Small intestine (tissue), 7 donors: ENCODE data around the gene KIRREL3. TPM values are rescaled to one million over a fixed set of nuclear protein-coding genes. Genes with fewer than 3 reads are reported as not detected.

Experiments
- DNase-seq, 2 donors: peaks; one replicate each; pipeline versions ENCODE4 v3.0.0 to v3.0.0-alpha.2; 2013
- FAIRE-seq: peaks from 2 replicates; lab custom pipeline; 2012; peaks lifted over from hg19 to GRCh38; lab: Jason Lieb, UNC
- H3K27ac ChIP-seq, 3 donors: one replicate each; pipeline ENCODE4 v1.5.1; 2013; ENCODE audit warnings: low read length in 2 of 3, mild to moderate bottlenecking in 2 of 3, control low read depth in 1 of 3, inconsistent platforms in 1 of 3, low read depth in 1 of 3, moderate library complexity in 1 of 3
- H3K27me3 ChIP-seq, 3 donors: one replicate each; pipeline ENCODE4 v1.6.1; 2013; ENCODE audit warnings: low read length in 3 of 3, inconsistent platforms in 1 of 3; ENCODE audit not compliant: control insufficient read depth in 3 of 3, insufficient read depth in 3 of 3
- H3K36me3 ChIP-seq, 3 donors: one replicate each; pipeline ENCODE4 v1.6.1; 2013; ENCODE audit warnings: low read length in 3 of 3, inconsistent platforms in 1 of 3, low read depth in 1 of 3, mild to moderate bottlenecking in 1 of 3, moderate library complexity in 1 of 3; ENCODE audit not compliant: control insufficient read depth in 3 of 3, insufficient read depth in 2 of 3
- H3K4me1 ChIP-seq, 3 donors: one replicate each; pipeline ENCODE4 v1.6.1; 2013; ENCODE audit warnings: low read length in 2 of 3, inconsistent platforms in 1 of 3, low read depth in 1 of 3, mild to moderate bottlenecking in 1 of 3, moderate library complexity in 1 of 3; ENCODE audit not compliant: control insufficient read depth in 3 of 3, insufficient read depth in 2 of 3
- H3K4me3 ChIP-seq, 3 donors: one replicate each; pipeline ENCODE4 v1.5.1; 2013; ENCODE audit warnings: low read length in 3 of 3, control low read depth in 1 of 3, inconsistent platforms in 1 of 3, low read depth in 1 of 3, mild to moderate bottlenecking in 1 of 3, moderate library complexity in 1 of 3
- H3K9me3 ChIP-seq, 2 donors: one replicate each; pipeline ENCODE4 v1.6.1; 2013; ENCODE audit warnings: low read depth in 1 of 2, low read length in 1 of 2; ENCODE audit not compliant: control insufficient read depth in 2 of 2, insufficient read depth in 1 of 2
- WGBS, 3 donors: extraction: QIAGEN DNeasy Blood & Tissue Kit; methylation state at CpG; one replicate each; pipeline ENCODE4 v1.1.7; 2013; 5-methylcytosine and 5-hydroxymethylcytosine counted together
- polyA plus RNA-seq, 4 donors: library from polyadenylated mRNA; stranded (reverse) in 3 of 4; unstranded in 1 of 4; fragments of 200-250 nt in 3 of 4; fragments of 120-200 nt in 1 of 4; gene quantifications; one replicate each; pipeline versions ENCODE4 v1.2.1 to v1.2.3, GENCODE V29; 2013
- donor health status: healthy with polysubstance abuse.
- donor health status: control.
- donor health status: control.
- donor health status: Bipolar disorder and iron deficiency.
- donor health status: healthy.

The KIRREL3 gene
- polyA plus RNA-seq, 4 donors: 0.18 to 0.61 TPM; not detected in 2

GRCh38 chr11:126776119-126776518 lies 224.5 kb downstream of the KIRREL3 start:
- FAIRE-seq: no peak

GRCh38 chr11:126772267-126772666 lies 228.3 kb downstream of the KIRREL3 start:
- no peaks in the 10 kb centered on the region for H3K9me3 ChIP-seq
- H3K4me3 ChIP-seq: no peak overlapping the region
- no peak for FAIRE-seq
- WGBS, 3 donors: 72 to 77% (median 75%) methylated on average over 8 of the region's 8 CpGs
- H3K36me3 ChIP-seq: no peaks in the 10 kb centered on the region
- DNase-seq: no peak
- no peak overlapping the region for H3K27ac ChIP-seq
- no peaks in the 10 kb centered on the region for H3K4me1 ChIP-seq
- peaks cover 0 to 3% (median 2%) of the 10 kb centered on the region in 3 donors for H3K27me3 ChIP-seq

More at GRCh38 chr11:126776119-126776518, 224.5 kb downstream of the KIRREL3 start:
- H3K27me3 ChIP-seq: peaks cover 0 to 6% (median 3%) of the 10 kb centered on the region in 3 donors
- DNase-seq: no peak
- H3K4me1 ChIP-seq: no peaks in the 10 kb centered on the region
- WGBS, 3 donors: 48 to 85% (median 55%) methylated on average over 3 of the region's 3 CpGs
- H3K27ac ChIP-seq: no peak overlapping the region
- H3K36me3 ChIP-seq: no peaks in the 10 kb centered on the region
- no peaks in the 10 kb centered on the region for H3K9me3 ChIP-seq
- no peak overlapping the region for H3K4me3 ChIP-seq

GRCh38 chr11:126768702-126769101 lies 231.9 kb downstream of the KIRREL3 start:
- Histone ChIP-seq H3K9me3 (no peaks in the 10 kb centered on the region), H3K4me1 (no peaks in the 10 kb centered on the region), H3K4me3 (no peak overlapping the region), H3K36me3 (no peaks in the 10 kb centered on the region), H3K27ac (no peak overlapping the region), H3K27me3 (no peaks in the 10 kb centered on the region)
- no peak for FAIRE-seq
- 86 to 88% (median 86%) methylated on average over 10 of the region's 10 CpGs for WGBS, 3 donors
- DNase-seq: no peak

- peak; percentile 14 to 32 for DNase-seq
- Histone ChIP-seq H3K9me3 (no peaks in the 10 kb centered on the region), H3K36me3 (no peaks in the 10 kb centered on the region), H3K27ac (no peak overlapping the region), H3K27me3 (no peaks in the 10 kb centered on the region), H3K4me3 (no peak overlapping the region), H3K4me1 (no peaks in the 10 kb centered on the region)
- WGBS, 3 donors: 15 to 55% (median 32%) methylated on average over 6 of the region's 6 CpGs
- FAIRE-seq: no peak
Observed at GRCh38 chr11:126766440-126766839, 234.1 kb downstream of the KIRREL3 start.

GRCh38 chr11:126765196-126765595 lies 235.4 kb downstream of the KIRREL3 start:
- DNase-seq (no peak), FAIRE-seq (no peak)
- Histone ChIP-seq H3K9me3 (no peaks in the 10 kb centered on the region), H3K27ac (no peak overlapping the region), H3K36me3 (no peaks in the 10 kb centered on the region), H3K4me3 (no peak overlapping the region), H3K4me1 (no peaks in the 10 kb centered on the region), H3K27me3 (no peaks in the 10 kb centered on the region)
- WGBS, 3 donors: 44 to 77% (median 57%) methylated on average over 4 of the region's 4 CpGs

- FAIRE-seq (no peak), DNase-seq (no peak)
- Histone ChIP-seq H3K4me3 (no peak overlapping the region), H3K36me3 (no peaks in the 10 kb centered on the region), H3K4me1 (no peaks in the 10 kb centered on the region), H3K9me3 (no peaks in the 10 kb centered on the region), H3K27me3 (no peaks in the 10 kb centered on the region), H3K27ac (no peak overlapping the region)
- WGBS, 3 donors: 76 to 81% (median 80%) methylated on average over 10 of the region's 10 CpGs
Observed at GRCh38 chr11:126764231-126764630, 236.3 kb downstream of the KIRREL3 start.

- H3K36me3 ChIP-seq: no peaks in the 10 kb centered on the region
- H3K9me3 ChIP-seq: no peaks in the 10 kb centered on the region
- FAIRE-seq: no peak
- H3K27ac ChIP-seq: no peak overlapping the region
- 78 to 82% (median 82%) methylated on average over 2 of the region's 2 CpGs for WGBS, 3 donors
- no peak for DNase-seq
- no peaks in the 10 kb centered on the region for H3K4me1 ChIP-seq
- no peak overlapping the region for H3K4me3 ChIP-seq
- peaks cover 0 to 6% (median 0%) of the 10 kb centered on the region in 3 donors for H3K27me3 ChIP-seq
Observed at GRCh38 chr11:126756855-126757254, 243.7 kb downstream of the KIRREL3 start.

- no peaks in the 10 kb centered on the region for H3K9me3 ChIP-seq
- 74 to 85% (median 78%) methylated on average over 2 of the region's 2 CpGs for WGBS, 3 donors
- no peak overlapping the region for H3K4me3 ChIP-seq
- H3K27ac ChIP-seq: no peak overlapping the region
- H3K4me1 ChIP-seq: no peaks in the 10 kb centered on the region
- FAIRE-seq (no peak), DNase-seq (no peak)
- peaks cover 0 to 6% (median 0%) of the 10 kb centered on the region in 3 donors for H3K27me3 ChIP-seq
- H3K36me3 ChIP-seq: no peaks in the 10 kb centered on the region
Observed at GRCh38 chr11:126756421-126756820, 244.1 kb downstream of the KIRREL3 start.

GRCh38 chr11:126755526-126755925 lies 245.0 kb downstream of the KIRREL3 start:
- Histone ChIP-seq H3K4me3 (no peak overlapping the region), H3K4me1 (no peaks in the 10 kb centered on the region), H3K9me3 (no peaks in the 10 kb centered on the region), H3K27me3 (peaks cover 0 to 6% (median 0%) of the 10 kb centered on the region in 3 donors), H3K36me3 (no peaks in the 10 kb centered on the region), H3K27ac (no peak overlapping the region)
- 45 to 77% (median 64%) methylated on average over 4 of the region's 4 CpGs for WGBS, 3 donors
- FAIRE-seq (no peak), DNase-seq (no peak)
